Measurements from ENCODE around the gene ETV6. TPM values are rescaled to one million over a fixed set of nuclear protein-coding genes. Genes with fewer than 3 reads are reported as not detected.

The ETV6 gene
- total RNA-seq, 2 experiments from 2014 or later = 17.1 to 19.3 TPM

DNA sequence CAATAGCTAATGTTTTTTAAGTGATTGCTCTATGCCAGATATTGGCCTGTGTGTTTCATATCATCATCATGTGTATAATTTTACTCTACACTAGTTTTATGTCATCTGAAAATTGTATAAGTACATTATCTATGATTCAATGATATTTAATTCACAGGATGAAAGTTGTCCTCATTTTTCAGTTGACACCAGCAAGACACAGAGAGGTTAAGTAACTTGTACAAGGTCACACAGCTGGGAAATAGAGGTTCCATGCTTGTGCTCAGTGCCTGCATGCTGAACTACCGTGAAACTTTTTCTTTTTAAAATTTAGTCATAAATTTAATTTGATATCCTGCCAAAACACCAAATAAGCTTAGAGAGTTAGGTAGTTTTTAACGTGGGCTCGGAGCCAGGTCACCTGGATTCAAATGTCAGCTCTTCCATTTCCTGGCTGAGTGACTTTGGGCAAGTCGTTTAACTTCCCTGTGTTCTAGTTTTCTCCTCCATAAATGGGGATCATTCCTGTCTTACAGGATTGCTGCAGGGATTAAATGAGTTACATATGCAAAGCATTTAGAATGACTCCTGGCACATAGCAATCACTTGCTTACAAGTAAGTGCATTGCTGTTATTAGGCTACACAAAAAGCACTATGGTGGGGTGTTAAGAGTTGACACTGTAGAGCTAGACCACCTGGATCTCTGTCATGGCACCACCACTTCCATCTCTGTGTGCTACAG is 183.9 kb downstream of the ETV6 start:
- ChIA-PET POLR2A (interaction anchor here (0.7 to 2.9 kb wide), 8 partner anchors 12 to 167 kb away, joined by 3 to 9 read pairs (median 4); no protein-coding TSS in a partner anchor), CTCF (ENCODE audit: unreplicated experiment) (interaction anchor here (1.0 kb wide), 1 partner anchor 11 kb away, joined by 3 read pairs; no protein-coding TSS in a partner anchor)
- no TSS peak for BruUV-seq (replicated peaks)
- peaks cover 6% of the 10 kb centered on the region; the same call in 1 of the 2 replicates for H3K79me2 ChIP-seq (ENCODE audit: insufficient read depth, low read depth, low read length)
- intact Hi-C loops (cut with micrococcal nuclease; ENCODE audit: unreplicated experiment) = no loop called here
- no peaks in the 10 kb centered on the region for H3K9me2 ChIP-seq (ENCODE audit: insufficient read depth, low read length)
- no peak overlapping the region for H2AFZ ChIP-seq (ENCODE audit: low read length)
- no peak overlapping the region for H3K27ac ChIP-seq (ENCODE audit: low read depth, low read length, poor library complexity, severe bottlenecking)
- H3K4me1 ChIP-seq (ENCODE audit: insufficient read depth, low read length, poor library complexity, severe bottlenecking) = peaks cover 72% of the 10 kb centered on the region
- no peaks in the 10 kb centered on the region; the same call in 1 of the 2 replicates for H3K36me3 ChIP-seq (ENCODE audit: insufficient read depth, low read length)
- TF ChIP-seq, protein P1, sequence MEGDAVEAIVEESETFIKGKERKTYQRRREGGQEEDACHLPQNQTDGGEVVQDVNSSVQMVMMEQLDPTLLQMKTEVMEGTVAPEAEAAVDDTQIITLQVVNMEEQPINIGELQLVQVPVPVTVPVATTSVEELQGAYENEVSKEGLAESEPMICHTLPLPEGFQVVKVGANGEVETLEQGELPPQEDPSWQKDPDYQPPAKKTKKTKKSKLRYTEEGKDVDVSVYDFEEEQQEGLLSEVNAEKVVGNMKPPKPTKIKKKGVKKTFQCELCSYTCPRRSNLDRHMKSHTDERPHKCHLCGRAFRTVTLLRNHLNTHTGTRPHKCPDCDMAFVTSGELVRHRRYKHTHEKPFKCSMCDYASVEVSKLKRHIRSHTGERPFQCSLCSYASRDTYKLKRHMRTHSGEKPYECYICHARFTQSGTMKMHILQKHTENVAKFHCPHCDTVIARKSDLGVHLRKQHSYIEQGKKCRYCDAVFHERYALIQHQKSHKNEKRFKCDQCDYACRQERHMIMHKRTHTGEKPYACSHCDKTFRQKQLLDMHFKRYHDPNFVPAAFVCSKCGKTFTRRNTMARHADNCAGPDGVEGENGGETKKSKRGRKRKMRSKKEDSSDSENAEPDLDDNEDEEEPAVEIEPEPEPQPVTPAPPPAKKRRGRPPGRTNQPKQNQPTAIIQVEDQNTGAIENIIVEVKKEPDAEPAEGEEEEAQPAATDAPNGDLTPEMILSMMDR (conservative IDR thresholded peaks at IDR 0.05; ENCODE audit: low read length) = no peak
- TF ChIP-seq EZH2phosphoT487 (IDR thresholded peaks at IDR 0.05; ENCODE audit: borderline replicate concordance, low read depth, low read length) = no peak
- H3K4me2 ChIP-seq (ENCODE audit: low read length) = peak overlapping the region; percentile 66; the same call in 1 of the 2 replicates
- no peaks in the 10 kb centered on the region for H4K20me1 ChIP-seq (ENCODE audit: insufficient read depth, low read length)
- H3K9me3 ChIP-seq (ENCODE audit: low read length) = no peaks in the 10 kb centered on the region
- DNase-seq (ENCODE audit: low spot score) = no peak
- no peak overlapping the region for H3K4me3 ChIP-seq (ENCODE audit: low read depth, low read length, poor library complexity, severe bottlenecking)

DNA sequence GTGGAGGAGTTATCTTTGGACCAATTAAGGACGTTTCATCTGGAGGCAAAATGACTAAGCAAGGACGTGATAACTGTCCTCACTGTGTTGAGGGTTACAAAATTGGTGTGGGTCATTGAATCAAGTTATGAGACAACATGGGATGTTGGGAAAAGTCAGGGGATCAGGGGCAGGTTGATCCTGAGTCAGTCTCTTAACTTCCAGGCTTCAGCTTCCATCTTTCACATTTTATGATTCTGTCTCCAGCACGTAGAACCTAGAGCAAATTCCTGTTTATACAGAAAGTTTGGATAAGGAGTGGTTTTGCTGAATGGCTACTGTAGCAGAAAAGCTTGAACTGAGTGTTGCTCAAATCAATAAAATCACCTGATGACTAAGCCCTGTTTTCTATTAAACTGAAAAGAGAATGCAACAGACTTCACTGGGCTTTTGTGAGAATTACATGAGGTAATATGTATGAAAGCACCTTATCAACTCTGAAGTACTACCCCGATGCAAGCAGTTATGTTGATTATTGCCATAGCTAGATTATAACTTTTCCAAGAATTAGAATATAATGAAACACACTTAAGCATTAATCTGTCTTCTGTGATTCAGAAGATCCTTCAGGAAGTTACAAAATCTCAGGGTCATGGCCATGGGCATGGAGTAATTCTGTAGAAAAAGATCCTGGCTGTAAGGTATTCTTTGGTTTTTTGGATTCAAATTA is 184.8 kb downstream of the ETV6 start:
- Histone ChIP-seq H3K9me3 (ENCODE audit: low read length) (no peaks in the 10 kb centered on the region), H3K4me1 (ENCODE audit: insufficient read depth, low read length, poor library complexity, severe bottlenecking) (peaks cover 78% of the 10 kb centered on the region), H3K9me2 (ENCODE audit: insufficient read depth, low read length) (no peaks in the 10 kb centered on the region), H3K4me3 (ENCODE audit: low read depth, low read length, poor library complexity, severe bottlenecking) (no peak overlapping the region), H3K36me3 (ENCODE audit: insufficient read depth, low read length) (peaks cover 7% of the 10 kb centered on the region; the same call in 1 of the 2 replicates), H3K79me2 (ENCODE audit: insufficient read depth, low read depth, low read length) (peaks cover 6% of the 10 kb centered on the region; the same call in 1 of the 2 replicates), H3K27ac (ENCODE audit: low read depth, low read length, poor library complexity, severe bottlenecking) (peak overlapping the region; percentile 91), H3K4me2 (ENCODE audit: low read length) (peak overlapping the region; percentile 66), H2AFZ (ENCODE audit: low read length) (peak overlapping the region; percentile 5; the same call in 1 of the 2 replicates), H4K20me1 (ENCODE audit: insufficient read depth, low read length) (no peaks in the 10 kb centered on the region)
- ChIA-PET POLR2A (interaction anchor here (1.5 to 2.9 kb wide), 2 partner anchors 31 to 76 kb away, joined by 4 to 9 read pairs; no protein-coding TSS in a partner anchor), CTCF (ENCODE audit: unreplicated experiment) (no interaction called here)
- TF ChIP-seq, protein P1 (conservative IDR thresholded peaks at IDR 0.05; ENCODE audit: low read length) = no peak
- no peak for TF ChIP-seq EZH2phosphoT487 (IDR thresholded peaks at IDR 0.05; ENCODE audit: borderline replicate concordance, low read depth, low read length)
- intact Hi-C loops (cut with micrococcal nuclease; ENCODE audit: unreplicated experiment) = no loop called here
- no peak for DNase-seq (ENCODE audit: low spot score)
- no TSS peak for BruUV-seq (replicated peaks)
